HFF-Myc (cell line): ENCODE measurements around the gene GART.

Experiments
- DNase-seq: peaks from one replicate; pipeline ENCODE4 v3.0.0-alpha.2; 2011; ENCODE audit warnings: low read depth; ENCODE audit errors: extremely low read depth
- H3K4me3 ChIP-seq: replicated peaks from 2 replicates; pipeline ENCODE4 v1.5.1; 2011; ENCODE audit warnings: low read depth, mild to moderate bottlenecking, control low read depth, low read length
- CTCF ChIP-seq: IDR thresholded peaks from 2 replicates; pipeline ENCODE4 v1.5.1; 2012; ENCODE audit warnings: mild to moderate bottlenecking, low read depth, low read length, control low read depth; ENCODE audit errors: missing control alignments

GART gene

DNA sequence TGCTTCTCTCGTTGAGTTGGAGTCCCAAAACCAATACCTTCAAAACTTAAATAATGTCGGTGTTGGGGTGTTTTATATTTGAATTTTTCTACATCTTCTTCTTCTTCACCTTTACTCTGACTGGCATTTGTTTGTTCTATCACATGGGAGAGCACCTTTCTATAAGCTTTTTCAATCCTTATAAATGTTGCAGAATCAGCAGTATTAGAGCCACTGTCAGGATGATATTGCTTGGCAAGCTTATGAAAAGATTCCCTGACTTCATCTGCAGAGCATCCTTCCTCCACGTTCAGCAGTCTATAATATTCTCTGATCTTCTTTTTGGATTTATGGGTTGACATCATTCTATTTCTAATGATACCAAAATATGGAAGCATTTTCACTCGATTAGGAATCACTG, 53.0 kb downstream of the GART start:
- DNase-seq = no peak
- H3K4me3 ChIP-seq = no peak overlapping the region
- no peak for TF ChIP-seq CTCF

DNA sequence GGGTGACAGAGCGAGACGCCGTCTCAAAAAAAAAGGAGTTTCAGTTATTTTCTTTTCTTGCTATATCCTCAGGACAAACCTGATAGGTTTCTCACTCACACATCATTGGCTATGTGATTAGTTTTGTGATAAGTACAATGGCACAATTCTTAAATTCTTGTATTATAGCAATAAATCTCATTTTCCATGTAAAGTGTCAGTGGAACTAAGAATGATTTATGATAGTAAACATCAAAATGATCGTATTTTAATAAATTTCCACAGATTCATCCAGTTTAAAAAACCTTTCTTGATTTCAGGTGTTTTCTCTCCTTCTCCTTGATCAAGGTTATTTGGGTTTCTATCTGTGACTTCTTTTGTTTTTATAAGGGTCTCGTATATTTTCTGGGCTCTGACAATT, 53.9 kb downstream of the GART start:
- DNase-seq = no peak
- TF ChIP-seq CTCF = no peak

GRCh38 chr21:33481314-33481943, 60.5 kb downstream of the GART start:
- H3K4me3 ChIP-seq = no peak overlapping the region
- DNase-seq = no peak
- no peak for TF ChIP-seq CTCF

More for the DNA sequence above, 53.9 kb downstream of the GART start:
- H3K4me3 ChIP-seq = no peak overlapping the region

DNA sequence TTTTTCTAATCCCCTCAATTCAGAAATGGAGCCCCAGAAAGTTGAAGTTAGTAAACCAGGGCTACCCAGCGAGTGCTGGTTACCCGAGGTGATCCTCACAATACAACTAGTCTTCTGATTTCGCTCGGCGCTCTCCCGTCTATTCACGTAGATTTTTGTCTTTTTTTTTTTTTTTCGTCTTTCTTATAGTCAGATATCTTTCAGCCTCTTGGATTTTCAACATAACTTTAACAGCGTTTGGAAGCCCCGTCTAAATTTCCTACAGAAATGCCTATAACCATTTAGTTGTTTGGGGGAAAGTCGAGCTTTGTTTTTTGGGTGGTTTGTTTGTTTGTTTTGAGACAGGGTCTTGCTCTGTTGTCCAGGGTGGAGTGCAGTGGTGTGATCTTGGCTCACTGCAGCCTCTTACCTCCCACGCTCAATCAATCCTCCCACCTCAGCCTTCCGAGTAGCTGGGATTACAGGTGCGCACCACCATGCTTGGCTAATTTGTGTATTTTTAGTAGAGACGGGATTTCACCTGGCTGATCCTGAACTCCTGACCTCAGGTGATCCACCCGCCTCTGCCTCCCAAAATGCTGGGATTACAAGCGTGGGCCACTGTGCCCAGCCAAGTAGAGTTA, 61.3 kb downstream of the GART start:
- TF ChIP-seq CTCF = no peak
- no peak for DNase-seq
- H3K4me3 ChIP-seq = peak overlapping the region; percentile 89

DNA sequence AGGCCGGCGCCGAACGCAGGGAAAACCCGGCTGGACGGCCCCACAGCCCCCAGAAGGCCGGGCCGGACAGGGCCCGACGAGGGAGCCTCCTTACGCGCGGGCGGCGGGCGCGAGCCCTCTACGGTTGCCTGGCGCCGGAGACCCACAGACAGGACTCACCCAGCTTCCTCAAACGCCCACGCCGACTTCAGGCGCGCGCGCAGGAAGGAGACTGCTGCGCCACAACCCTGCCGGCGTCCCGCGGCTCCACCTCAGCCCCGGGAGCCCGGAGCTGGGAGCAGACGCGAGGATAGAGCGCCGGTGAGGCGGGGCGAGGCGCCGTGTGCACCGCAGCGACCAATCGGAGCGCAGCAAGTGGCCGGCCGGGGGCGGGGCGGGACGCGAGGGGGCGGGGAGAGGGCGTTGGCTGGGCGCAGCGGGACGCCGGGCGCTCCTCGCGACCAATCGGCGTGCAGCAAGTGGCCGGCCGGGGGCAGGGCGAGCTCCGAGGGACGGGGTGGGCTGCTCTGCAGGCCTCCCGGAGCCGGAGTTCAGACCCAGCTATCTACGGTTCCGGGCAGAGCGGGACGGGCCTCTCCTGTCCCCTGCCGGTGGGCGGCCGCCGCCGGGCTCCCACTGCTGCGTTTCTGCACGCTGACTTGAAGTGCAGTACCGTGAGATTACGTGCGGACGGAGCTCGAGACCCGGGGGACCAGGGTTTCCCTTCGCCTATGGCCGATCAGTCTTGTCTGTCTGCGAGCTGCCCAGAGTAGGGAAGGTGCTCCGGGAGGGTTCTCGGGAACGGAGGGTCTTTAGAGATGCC, 62.0 kb downstream of the GART start, which contains the start of gene TMEM50B:
Gene TMEM50B, minus strand, starts transcription at position 296 of the 802 bp plus-strand sequence. CDS start 11,089 bp downstream, outside the sequence.
- H3K4me3 ChIP-seq = peak within 1 kb of the TSS; percentile 89
- peak; percentile 31 for TF ChIP-seq CTCF
- DNase-seq = peak; percentile 74

GRCh38 chr21:33478935-33479678, 62.8 kb downstream of the GART start:
- H3K4me3 ChIP-seq = peak overlapping the region; percentile 89
- no peak for TF ChIP-seq CTCF
- DNase-seq = no peak
